DOHH2 (cell line): ENCODE data around the gene SCARF1.
A peak's percentile ranks its signal among the peaks of the same experiment; 100 is the strongest.

Experiments used
- H3F3A ChIP-seq: fragments of 200-600 bp; sonication (generic), shearing (Covaris generic); 2 replicates; pipeline ENCODE4 v1.6.0; 2016; ENCODE audit warnings: antibody characterized with exemption, mild to moderate bottlenecking; ENCODE audit not compliant: control insufficient read depth, insufficient read depth
- H3K27ac ChIP-seq: fragments of 200-600 bp; sonication (generic); 2 replicates; pipeline ENCODE4 v1.5.1; 2014; ENCODE audit warnings: low read depth, mild to moderate bottlenecking, low read length, moderate library complexity
- H3K27me3 ChIP-seq: fragments of 200-600 bp; sonication (generic); 2 replicates; pipeline ENCODE4 v1.6.1; 2014; ENCODE audit warnings: mild to moderate bottlenecking, low read length, mixed read lengths; ENCODE audit not compliant: control insufficient read depth
- H3K36me3 ChIP-seq: fragments of 200-600 bp; sonication (generic); 2 replicates; pipeline ENCODE4 v1.6.1; 2014; ENCODE audit warnings: mild to moderate bottlenecking, low read length, moderate library complexity, mixed read lengths; ENCODE audit not compliant: control insufficient read depth
- H3K4me1 ChIP-seq: fragments of 200-600 bp; sonication (generic); 2 replicates; pipeline ENCODE4 v1.6.1; 2014; ENCODE audit warnings: mild to moderate bottlenecking, low read length, mixed read lengths; ENCODE audit not compliant: control insufficient read depth
- H3K4me2 ChIP-seq: fragments of 200-600 bp; sonication (generic); 2 replicates; pipeline ENCODE4 v1.6.0; 2014; ENCODE audit warnings: mild to moderate bottlenecking, low read length, moderate library complexity
- H3K4me3 ChIP-seq: fragments of 200-600 bp; sonication (generic); 2 replicates; pipeline ENCODE4 v1.5.1; 2014; ENCODE audit warnings: mild to moderate bottlenecking, low read length, mixed read lengths
- H3K79me2 ChIP-seq: fragments of 200-600 bp; sonication (generic); 2 replicates; pipeline ENCODE4 v1.6.1; 2014; ENCODE audit warnings: mild to moderate bottlenecking, low read length, mixed read lengths; ENCODE audit not compliant: control insufficient read depth
- H3K9me2 ChIP-seq: fragments of 200-600 bp; sonication (generic); replicated peaks from 2 replicates; pipeline ENCODE4 v1.6.1; 2014; ENCODE audit warnings: mild to moderate bottlenecking, low read length, mixed read lengths; ENCODE audit not compliant: control insufficient read depth
- H3K9me3 ChIP-seq: fragments of 200-600 bp; sonication (generic); 2 replicates; pipeline ENCODE4 v1.6.1; 2014; ENCODE audit warnings: antibody characterized with exemption, low read length, mixed read lengths; ENCODE audit not compliant: control insufficient read depth, insufficient read depth
- H4K20me1 ChIP-seq: fragments of 200-600 bp; sonication (generic); 2 replicates; pipeline ENCODE4 v1.6.0; 2014; ENCODE audit warnings: low read depth, mild to moderate bottlenecking, antibody characterized with exemption, low read length, moderate library complexity; ENCODE audit not compliant: control insufficient read depth, insufficient read depth
- EZH2phosphoT487 ChIP-seq: fragments of 200-600 bp; sonication (generic); IDR thresholded peaks from 2 replicates; pipeline ENCODE4 v1.6.1; 2017; ENCODE audit warnings: borderline replicate concordance, mild to moderate bottlenecking, antibody characterized with exemption, low read length, moderate library complexity, mixed read lengths
- TF ChIP-seq, protein P1 (sequence below): fragments of 200-600 bp; sonication (generic); IDR thresholded peaks from one replicate; pipeline ENCODE4 v1.5.1; 2014; ENCODE audit warnings: antibody characterized with exemption, mild to moderate bottlenecking, low read depth, low read length; ENCODE audit not compliant: poor library complexity, severe bottlenecking

Gene SCARF1

DNA sequence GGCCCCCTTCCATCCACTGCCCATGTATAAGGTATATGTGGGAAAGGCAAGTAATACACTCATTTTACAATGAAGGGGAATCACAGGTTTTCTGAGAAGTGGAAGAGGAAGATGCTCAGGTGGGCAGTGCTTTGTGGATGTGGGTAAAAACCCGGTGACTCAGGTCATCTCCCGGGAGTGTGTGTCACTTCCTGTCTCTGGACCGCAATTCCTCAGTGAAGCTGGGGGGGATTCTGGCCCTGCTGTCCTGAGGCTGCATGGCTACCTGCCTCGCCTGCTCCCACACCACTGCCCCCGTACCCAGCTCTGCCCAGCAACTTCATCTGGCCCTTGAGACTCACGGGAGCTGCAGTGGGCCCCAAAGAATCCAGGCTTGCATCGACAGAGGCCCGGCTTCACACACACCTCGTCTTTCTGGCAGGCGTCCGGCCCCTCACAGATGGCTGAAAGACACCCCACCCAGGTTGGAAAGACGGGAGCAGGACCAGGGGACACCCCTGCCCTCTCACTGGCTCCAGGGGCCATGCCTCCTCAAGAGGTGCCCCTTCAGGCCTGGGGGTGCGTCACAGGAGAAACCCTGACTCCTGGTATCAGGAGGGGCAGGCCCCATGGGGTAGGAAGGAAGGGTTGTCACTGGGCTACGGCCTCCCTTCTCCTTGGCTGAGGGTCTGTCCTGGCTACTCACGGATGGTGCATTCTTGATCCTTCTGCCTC is 882 bp downstream of the SCARF1 start:
- Histone ChIP-seq H3K27me3 (no peaks in the 10 kb centered on the region), H3K4me3 (peak overlapping the region; percentile 75), H3K79me2 (no peaks in the 10 kb centered on the region), H3K4me2 (peak overlapping the region; percentile 68), H3K4me1 (peaks cover 40% of the 10 kb centered on the region), H3K9me2 (no peaks in the 10 kb centered on the region), H3K36me3 (peaks cover 3% of the 10 kb centered on the region; the same call in 1 of the 2 replicates), H3K27ac (0 out of 2 replicates have a peak overlapping the region, but pooled peaks have one; percentile 4), H3K9me3 (no peaks in the 10 kb centered on the region), H3F3A (peaks cover 8% of the 10 kb centered on the region), H4K20me1 (no peaks in the 10 kb centered on the region)
- TF ChIP-seq, protein P1, sequence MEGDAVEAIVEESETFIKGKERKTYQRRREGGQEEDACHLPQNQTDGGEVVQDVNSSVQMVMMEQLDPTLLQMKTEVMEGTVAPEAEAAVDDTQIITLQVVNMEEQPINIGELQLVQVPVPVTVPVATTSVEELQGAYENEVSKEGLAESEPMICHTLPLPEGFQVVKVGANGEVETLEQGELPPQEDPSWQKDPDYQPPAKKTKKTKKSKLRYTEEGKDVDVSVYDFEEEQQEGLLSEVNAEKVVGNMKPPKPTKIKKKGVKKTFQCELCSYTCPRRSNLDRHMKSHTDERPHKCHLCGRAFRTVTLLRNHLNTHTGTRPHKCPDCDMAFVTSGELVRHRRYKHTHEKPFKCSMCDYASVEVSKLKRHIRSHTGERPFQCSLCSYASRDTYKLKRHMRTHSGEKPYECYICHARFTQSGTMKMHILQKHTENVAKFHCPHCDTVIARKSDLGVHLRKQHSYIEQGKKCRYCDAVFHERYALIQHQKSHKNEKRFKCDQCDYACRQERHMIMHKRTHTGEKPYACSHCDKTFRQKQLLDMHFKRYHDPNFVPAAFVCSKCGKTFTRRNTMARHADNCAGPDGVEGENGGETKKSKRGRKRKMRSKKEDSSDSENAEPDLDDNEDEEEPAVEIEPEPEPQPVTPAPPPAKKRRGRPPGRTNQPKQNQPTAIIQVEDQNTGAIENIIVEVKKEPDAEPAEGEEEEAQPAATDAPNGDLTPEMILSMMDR: no peak
- TF ChIP-seq EZH2phosphoT487: no peak

DNA sequence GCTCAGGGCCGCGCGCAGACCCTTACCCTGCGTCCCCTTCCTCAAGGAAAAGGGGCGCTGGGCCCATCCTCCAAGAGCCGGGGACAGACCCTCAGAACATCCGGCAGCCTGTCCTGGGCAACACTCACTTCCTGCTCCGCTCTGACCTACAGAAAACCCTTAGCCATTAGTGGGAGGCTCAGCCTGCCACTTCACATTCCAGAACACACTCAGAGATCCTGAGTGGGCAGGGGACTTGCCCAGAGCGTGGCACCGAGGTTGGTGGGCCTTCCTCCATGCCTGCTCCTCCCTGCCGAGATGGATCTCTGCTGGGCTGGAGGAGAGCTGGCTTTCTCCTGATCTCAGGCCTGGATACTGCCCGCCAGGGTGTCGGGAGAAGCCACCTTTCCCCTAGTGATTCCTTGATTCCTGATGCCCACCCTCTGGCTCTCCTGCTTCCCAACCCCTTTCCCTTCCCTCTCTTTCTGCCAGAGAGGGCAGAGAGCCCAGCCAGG is 1.5 kb downstream of the SCARF1 start:
- Histone ChIP-seq H3K36me3 (peaks cover 3% of the 10 kb centered on the region; the same call in 1 of the 2 replicates), H3K27ac (peak overlapping the region; percentile 4; the same call in 1 of the 2 replicates), H3K79me2 (no peaks in the 10 kb centered on the region), H3K9me2 (no peaks in the 10 kb centered on the region), H4K20me1 (no peaks in the 10 kb centered on the region), H3K4me3 (peak overlapping the region; percentile 75), H3K27me3 (no peaks in the 10 kb centered on the region), H3K4me2 (peak overlapping the region; percentile 68), H3K4me1 (peaks cover 35% of the 10 kb centered on the region), H3F3A (peaks cover 8% of the 10 kb centered on the region), H3K9me3 (no peaks in the 10 kb centered on the region)
- TF ChIP-seq, protein P1: no peak
- no peak for TF ChIP-seq EZH2phosphoT487

DNA sequence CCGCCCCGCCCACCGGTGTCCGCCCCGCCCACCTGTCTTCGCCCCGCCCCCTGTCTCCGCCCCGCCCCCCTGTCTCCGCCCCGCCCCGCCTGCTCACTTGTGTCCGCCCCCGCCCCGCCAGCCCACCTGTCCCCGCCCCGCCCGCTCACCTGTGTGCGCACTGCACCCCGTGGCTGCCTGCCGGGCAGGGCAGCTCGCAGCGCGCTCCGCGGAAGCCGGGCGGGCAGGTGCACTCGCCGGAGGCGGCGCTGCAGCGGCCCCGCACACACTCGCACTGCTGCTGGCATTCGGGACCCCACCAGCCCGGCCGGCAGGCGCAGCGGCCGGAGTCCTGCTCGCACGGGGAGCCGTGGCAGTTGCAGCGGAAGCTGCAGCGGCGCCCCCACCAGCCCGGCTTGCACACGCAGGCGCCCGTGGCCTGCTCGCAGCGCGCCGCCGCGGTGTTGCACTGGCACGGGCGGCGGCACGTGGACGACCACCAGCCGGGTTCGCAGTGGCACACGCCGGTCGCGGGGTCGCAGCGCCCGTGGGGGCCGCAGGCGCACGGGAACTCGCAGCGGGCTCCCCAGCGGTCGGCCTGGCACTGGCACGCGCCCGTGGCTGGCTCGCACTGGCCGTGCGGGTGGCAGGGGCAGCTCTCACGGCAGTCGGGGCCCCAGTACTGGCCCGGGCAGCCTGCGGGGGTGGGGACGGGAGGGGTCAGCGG is 2.1 kb downstream of the SCARF1 start:
- Histone ChIP-seq H3K9me3 (no peaks in the 10 kb centered on the region), H3F3A (peaks cover 8% of the 10 kb centered on the region), H4K20me1 (no peaks in the 10 kb centered on the region), H3K4me1 (peaks cover 32% of the 10 kb centered on the region), H3K79me2 (no peaks in the 10 kb centered on the region), H3K27me3 (no peaks in the 10 kb centered on the region), H3K4me2 (peak overlapping the region; percentile 68), H3K9me2 (no peaks in the 10 kb centered on the region), H3K27ac (peak overlapping the region; percentile 4; the same call in 1 of the 2 replicates), H3K36me3 (peaks cover 3% of the 10 kb centered on the region; the same call in 1 of the 2 replicates), H3K4me3 (peak overlapping the region; percentile 75)
- TF ChIP-seq EZH2phosphoT487: no peak
- TF ChIP-seq, protein P1: peak; percentile 35
